HepG2 (cell line): ENCODE results near the gene VSTM1.

Experiments
- CREM ChIP-seq, 2 experiments: sonication (generic) in 1 of 2; formaldehyde crosslinking in 1 of 2; IDR thresholded peaks; 2 replicates each; pipeline versions ENCODE4 v1.4.0 to v1.6.1; 2016 to 2020; ENCODE audit warnings: antibody characterized with exemption in 1 of 2, mild to moderate bottlenecking in 1 of 2, missing genetic modification reagents in 1 of 2
- CTCF ChIP-seq: sonication (generic); formaldehyde crosslinking; IDR thresholded peaks from 2 replicates; pipeline ENCODE4 v1.5.0; 2020; ENCODE audit warnings: mild to moderate bottlenecking, missing genetic modification reagents, moderate library complexity
- KDM1A ChIP-seq: IDR thresholded peaks from 2 replicates; pipeline ENCODE4 v1.6.1; 2016; ENCODE audit warnings: missing compliant biosample characterization
- NFE2L1 ChIP-seq: sonication (generic); formaldehyde crosslinking; IDR thresholded peaks from 2 replicates; pipeline ENCODE4 v1.4.0; 2020; ENCODE audit warnings: missing genetic modification reagents, mild to moderate bottlenecking, borderline replicate concordance
- NRL ChIP-seq: sonication (generic); formaldehyde crosslinking; IDR thresholded peaks from 2 replicates; pipeline ENCODE4 v1.5.0; 2020; ENCODE audit warnings: missing genetic modification reagents, mild to moderate bottlenecking, moderate library complexity, borderline replicate concordance
- POLR2A ChIP-seq, 2 experiments: IDR thresholded peaks; 2 replicates each; pipeline ENCODE4 v1.6.1; 2011; ENCODE audit warnings: low read depth in 2 of 2, low read length in 2 of 2, mild to moderate bottlenecking in 1 of 2, moderate library complexity in 1 of 2; ENCODE audit not compliant: insufficient read depth in 1 of 2
- REST ChIP-seq, 2 experiments: IDR thresholded peaks; 2 replicates each; pipeline ENCODE4 v1.6.1; 2011 to 2012; ENCODE audit warnings: low read length in 2 of 2, borderline replicate concordance in 1 of 2, low read depth in 1 of 2, mild to moderate bottlenecking in 1 of 2, moderate library complexity in 1 of 2
- SETDB1 ChIP-seq: sonication (generic); formaldehyde crosslinking; IDR thresholded peaks from 2 replicates; pipeline ENCODE4 v1.5.1; 2020; ENCODE audit warnings: missing genetic modification reagents, mild to moderate bottlenecking, borderline replicate concordance
- SNAPC2 ChIP-seq: sonication (generic); formaldehyde crosslinking; IDR thresholded peaks from 2 replicates; pipeline ENCODE4 v1.8.1; 2022; ENCODE audit warnings: mild to moderate bottlenecking, missing genetic modification reagents
- SPEN ChIP-seq: sonication (generic); formaldehyde crosslinking; IDR thresholded peaks from 2 replicates; pipeline ENCODE4 v1.5.1; 2020; ENCODE audit warnings: low read depth, mild to moderate bottlenecking, missing genetic modification reagents
- YY1 ChIP-seq: IDR thresholded peaks from 2 replicates; pipeline ENCODE4 v1.6.1; 2011; ENCODE audit warnings: low read length, low read depth, moderate library complexity, mild to moderate bottlenecking; ENCODE audit not compliant: insufficient read depth, insufficient replicate concordance
- ZNF232 ChIP-seq: sonication (generic); formaldehyde crosslinking; IDR thresholded peaks from 2 replicates; pipeline ENCODE4 v1.4.0; 2020; ENCODE audit warnings: missing genetic modification reagents, borderline replicate concordance
- ZNF317 ChIP-seq: sonication (generic); formaldehyde crosslinking; IDR thresholded peaks from 2 replicates; pipeline ENCODE4 v1.5.0; 2020; ENCODE audit warnings: mild to moderate bottlenecking, missing genetic modification reagents
- ZNF770 ChIP-seq: sonication (generic); formaldehyde crosslinking; IDR thresholded peaks from 2 replicates; pipeline ENCODE4 v1.5.0; 2020; ENCODE audit warnings: mild to moderate bottlenecking, missing genetic modification reagents

- TF ChIP-seq ZNF770 (CRISPR knock-in tag) (no peak), CREM (IDR thresholded peaks at IDR 0.05) (no peak), CREM (CRISPR knock-in tag; IDR thresholded peaks at IDR 0.05) (no peak), NFE2L1 (CRISPR knock-in tag) (no peak), ZNF317 (CRISPR knock-in tag) (no peak), NRL (CRISPR knock-in tag) (no peak), POLR2A (IDR thresholded peaks at IDR 0.05; ENCODE audit: insufficient read depth in 1 of 2, low read depth in 2 of 2, low read length in 2 of 2) (no peak), CTCF (CRISPR knock-in tag) (no peak), REST (IDR thresholded peaks at IDR 0.05; ENCODE audit: borderline replicate concordance in 1 of 2, low read depth in 1 of 2, low read length in 2 of 2) (no peak), YY1 (no peak), ZNF232 (CRISPR knock-in tag) (no peak), SNAPC2 (CRISPR knock-in tag) (no peak), SETDB1 (CRISPR knock-in tag) (no peak), SPEN (CRISPR knock-in tag) (no peak), KDM1A (no peak)
Observed at GRCh38 chr19:54074851-54075250, 11.2 kb upstream of the VSTM1 start.
